Left renal cortex interstitium (tissue), 4 donors: ENCODE data around the gene CHMP4A. TPM values are rescaled to one million over a fixed set of nuclear protein-coding genes. Genes with fewer than 3 reads are reported as not detected.

ENCODE experiments used
- DNase-seq, 4 donors: peaks; one replicate each; pipeline ENCODE4 v3.0.0-alpha.2; 2013; ENCODE audit warnings: low read depth in 4 of 4, low spot score in 2 of 4, missing footprints in 1 of 4
- polyA plus RNA-seq, 4 donors: library from polyadenylated mRNA; unstranded; fragments of 120-200 nt; gene quantifications; one replicate each; pipeline ENCODE4 v1.2.1, GENCODE V29; 2013; ENCODE audit not compliant: insufficient read length in 4 of 4

The CHMP4A gene, protein sequence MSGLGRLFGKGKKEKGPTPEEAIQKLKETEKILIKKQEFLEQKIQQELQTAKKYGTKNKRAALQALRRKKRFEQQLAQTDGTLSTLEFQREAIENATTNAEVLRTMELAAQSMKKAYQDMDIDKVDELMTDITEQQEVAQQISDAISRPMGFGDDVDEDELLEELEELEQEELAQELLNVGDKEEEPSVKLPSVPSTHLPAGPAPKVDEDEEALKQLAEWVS
- 10 to 100 TPM; 43.3 to 76.6 (median 53.2) TPM for polyA plus RNA-seq

DNA sequence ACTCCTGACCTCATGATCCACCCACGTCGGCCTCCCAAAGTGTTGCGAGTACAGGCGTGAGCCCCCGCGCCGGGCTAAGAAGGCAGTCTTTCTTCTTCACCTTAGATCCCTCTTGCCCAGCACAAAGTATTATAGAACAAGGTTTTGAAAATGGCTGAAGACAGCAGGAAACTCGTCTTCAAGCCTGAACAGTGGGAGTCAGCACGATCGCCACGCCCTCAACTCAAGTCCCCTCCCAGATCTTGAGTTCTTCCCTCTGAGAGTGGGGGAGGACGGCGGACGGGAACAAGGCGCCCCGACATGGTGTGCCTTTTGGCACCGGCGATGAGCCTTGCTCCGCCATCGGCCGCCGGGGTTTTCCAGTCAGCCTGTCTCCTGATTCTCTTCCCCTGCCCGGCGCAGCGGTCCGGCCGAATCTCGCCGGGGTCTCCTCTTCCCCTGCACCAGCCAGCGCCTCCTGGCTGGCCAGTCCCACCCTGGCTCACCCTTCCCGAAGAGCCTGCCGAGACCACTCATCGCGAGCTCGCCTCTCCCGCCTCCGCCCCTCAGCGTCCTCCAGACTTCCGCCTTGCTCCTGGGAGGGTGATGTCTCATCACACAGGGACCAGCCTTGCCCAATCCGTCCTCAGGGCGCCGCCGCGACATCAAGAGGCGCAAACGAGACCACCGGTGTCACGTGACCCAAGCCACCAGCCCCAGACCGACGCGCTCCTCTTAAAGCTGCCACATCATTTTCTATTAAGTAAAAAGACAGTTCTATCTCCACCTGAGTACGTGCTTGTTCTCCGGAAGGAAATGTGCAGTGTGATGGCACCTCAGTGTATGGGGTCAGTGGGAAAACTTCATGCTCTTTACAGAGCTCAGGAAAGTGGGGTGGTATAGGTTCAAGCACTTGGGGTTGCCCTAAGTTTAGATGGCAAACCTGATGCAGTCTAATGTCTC, at the start of gene CHMP4A:
Gene CHMP4A, minus strand, starts transcription at position 565 of the 942 bp plus-strand sequence. Its CDS starts 49 bp downstream, at position 516.
- peak; percentile 86 to 95 (median 90) for DNase-seq

GRCh38 chr14:24261969-24262327, 48.7 kb upstream of the CHMP4A start:
- DNase-seq = no peak

DNA sequence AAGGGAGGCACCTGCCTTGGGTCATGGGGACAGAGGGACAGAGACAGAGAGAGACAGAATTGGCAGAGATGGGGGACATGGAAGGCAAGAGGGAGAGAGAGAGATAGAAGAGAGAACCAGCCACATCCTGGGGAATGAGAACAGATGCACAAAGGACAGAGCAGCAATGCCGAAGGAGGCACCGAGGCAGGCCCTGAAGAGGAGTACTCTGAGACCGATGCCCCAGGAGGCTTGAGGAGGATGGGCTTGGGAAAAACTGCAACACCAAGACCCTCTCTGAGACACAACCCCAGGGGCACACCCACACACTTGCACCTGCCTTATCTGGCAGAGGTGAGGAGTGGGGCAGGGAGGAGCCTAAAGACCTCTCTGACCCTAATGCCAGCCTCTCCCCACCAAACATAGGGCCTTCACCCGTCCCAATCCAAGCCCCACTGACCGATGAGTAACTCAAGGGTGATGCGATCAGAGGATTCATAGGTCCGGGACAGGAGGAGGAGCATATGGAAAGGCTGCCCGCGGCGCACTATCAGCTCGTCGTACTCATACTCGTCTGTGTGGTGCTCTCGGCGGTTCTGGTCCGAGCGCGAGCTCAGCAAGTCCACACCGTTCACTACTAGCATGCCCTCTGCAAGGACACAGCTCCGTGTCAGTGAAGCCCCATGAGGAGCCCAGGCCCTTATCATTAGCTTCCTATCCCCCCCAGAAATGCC, 48.1 kb upstream of the CHMP4A start:
- no peak for DNase-seq

DNA sequence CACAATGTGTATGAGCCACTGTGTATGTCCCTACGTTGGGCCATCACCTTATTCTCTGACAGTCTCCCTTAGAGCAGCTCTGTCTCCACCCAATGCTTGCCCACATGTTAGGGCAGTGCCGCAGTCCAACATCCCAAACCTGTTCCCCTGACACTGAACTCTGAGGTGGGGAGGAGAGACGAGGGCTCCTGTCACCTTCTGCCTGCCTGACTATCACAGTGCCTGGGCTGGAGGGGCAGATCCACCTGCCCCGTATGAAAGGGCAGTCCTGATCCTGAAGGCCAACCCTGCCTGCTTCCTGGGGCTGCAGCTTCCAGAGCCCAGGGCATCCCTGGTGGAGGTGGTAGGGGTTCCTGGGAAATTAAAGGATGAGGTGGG, 47.5 kb upstream of the CHMP4A start:
- DNase-seq = no peak

DNA sequence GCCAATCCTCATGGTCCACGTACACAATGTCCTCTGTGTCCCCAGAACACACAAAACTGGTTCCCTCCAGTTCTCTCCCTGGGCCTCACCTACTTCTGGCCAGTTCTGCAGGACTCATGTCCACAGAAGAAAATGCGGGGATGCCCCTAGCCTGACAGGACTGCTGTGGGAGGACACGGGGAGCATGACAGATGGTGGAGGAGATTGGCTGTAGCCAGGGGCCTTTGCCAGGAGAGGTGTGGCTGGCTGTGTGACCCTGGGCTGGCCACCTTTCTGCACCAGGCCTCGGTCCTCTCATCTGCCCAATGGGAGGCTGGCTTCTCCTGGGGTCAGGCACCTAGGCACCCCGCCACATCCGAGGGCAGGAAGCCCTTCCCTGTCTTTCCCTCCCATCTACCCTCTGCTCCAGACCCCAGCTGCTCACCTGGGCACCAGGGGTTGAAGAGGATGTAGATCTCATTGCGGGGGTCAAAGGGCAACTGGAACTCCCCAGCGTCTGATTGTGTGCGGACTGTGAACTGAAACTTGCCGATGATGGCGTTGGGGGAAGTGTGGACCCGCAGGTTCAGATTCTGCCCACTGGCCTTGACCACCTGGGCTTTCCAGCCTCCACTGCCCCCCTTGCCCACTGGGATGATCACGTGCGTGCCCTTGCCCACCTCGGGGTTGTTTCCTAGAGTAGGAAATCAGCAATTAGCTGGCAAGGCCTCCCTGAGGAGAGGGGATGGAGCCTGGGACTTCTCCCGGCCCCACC, 46.9 kb upstream of the CHMP4A start:
- no peak for DNase-seq

DNA sequence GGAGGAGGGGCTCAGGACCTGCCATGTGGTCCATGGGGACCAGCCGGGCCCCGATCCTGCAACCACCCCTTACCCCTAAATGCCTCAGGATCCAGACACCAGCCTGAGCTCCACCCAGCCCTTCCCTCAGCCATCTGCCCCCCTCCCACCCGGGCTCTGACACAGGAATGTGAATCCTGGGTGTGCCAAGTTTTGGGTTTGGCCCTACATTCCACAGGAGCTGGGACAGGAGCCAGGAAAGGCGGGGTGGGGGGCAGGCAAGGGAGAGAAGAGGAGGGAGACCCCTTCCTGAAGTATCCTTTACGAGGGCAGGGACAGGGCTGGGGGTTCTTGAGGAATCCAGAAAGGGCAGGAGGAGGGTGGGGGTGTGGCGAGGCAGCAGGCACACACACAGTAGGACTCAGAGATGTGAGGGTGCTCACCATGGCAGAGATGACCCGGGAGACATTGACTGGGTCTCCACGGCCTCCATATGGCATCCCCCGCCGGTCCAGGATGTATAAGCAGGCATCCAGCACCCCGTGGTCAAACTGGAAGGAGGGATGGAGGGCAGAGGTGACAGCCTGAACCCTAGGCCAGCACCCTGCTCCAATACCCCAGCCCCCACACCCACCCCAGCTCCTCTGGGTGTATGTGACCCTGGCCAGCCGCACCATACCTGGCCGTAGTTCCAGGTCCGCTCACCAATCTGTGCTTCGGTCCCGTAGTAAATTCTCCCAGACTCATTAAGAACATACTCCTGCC, 46.2 kb upstream of the CHMP4A start:
- no peak for DNase-seq

DNA sequence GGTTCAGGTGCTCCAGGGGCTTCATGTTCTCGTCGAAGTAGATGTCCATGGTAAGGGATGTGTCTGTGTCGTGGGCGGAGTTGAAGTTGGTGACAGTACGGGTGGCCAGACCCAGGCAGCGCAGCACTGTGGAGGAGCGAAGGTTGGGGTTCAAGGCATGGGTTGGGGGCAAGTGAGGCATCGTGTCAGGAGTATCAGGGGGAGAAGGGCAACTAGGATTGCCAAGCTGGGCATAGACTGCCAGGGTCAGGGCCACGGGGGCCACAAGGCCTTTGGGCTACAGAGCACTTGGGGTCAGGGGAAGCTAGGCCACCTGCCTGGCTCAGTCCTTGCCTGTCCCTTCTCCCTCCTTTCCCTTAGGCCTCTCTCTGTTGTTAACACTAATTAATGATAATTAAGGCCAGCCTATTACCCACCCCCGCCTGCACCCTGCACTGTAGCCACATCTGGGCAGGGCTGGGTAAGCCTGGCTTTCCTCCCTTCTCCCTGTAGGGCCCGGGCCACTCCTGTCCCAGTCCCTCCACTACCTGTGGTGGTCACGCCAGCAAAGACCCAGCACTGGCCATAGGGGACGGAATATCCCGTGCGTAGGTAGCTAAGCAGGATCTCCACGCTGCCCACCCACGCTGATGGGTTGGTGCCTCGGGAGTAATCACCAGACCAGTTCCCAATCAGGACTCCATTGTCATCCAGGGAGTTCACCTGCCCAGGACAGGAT, 45.4 kb upstream of the CHMP4A start:
- no peak for DNase-seq

DNA sequence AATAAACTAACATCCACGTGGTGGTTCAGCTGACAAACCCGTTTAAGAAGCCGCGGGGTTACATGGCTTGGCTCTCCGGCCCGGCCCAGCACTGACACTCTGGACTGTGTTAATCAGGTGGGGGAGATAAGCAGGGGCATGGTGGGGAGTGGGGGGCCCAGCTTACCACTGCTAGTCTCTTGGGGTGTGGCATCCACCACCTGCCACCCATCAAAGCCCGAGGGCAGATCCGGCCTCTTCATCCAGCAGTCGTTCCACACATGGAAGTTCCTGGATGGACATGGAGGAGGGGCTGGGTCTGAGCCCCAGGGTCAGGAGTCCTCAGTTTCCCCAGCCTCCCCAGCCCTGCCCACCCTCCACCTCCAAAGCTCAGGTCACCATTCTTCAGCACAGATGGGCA, 44.8 kb upstream of the CHMP4A start:
- DNase-seq = no peak

DNA sequence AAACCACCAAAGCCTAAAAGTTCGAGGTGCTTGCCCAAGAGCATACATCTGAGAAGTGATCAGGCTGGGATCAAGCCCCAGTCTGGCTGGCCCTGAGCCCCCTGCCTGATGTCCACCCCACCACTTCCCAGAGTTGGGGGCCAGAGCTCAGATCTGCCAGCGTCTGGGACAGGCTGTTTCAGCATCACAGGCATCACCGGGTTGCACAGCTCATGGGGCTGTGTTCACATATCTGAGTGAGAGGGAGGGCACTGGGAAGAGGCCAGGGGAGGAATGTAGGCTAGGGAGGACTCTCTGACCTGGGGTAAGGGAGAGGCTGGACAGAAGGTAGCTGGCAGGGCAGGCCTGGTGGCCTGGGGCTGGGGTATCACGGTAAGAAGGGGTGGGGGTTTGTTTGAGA, 43.7 kb upstream of the CHMP4A start:
- DNase-seq = no peak

- no peak for DNase-seq
Observed at GRCh38 chr14:24255931-24256711, 42.8 kb upstream of the CHMP4A start.

DNA sequence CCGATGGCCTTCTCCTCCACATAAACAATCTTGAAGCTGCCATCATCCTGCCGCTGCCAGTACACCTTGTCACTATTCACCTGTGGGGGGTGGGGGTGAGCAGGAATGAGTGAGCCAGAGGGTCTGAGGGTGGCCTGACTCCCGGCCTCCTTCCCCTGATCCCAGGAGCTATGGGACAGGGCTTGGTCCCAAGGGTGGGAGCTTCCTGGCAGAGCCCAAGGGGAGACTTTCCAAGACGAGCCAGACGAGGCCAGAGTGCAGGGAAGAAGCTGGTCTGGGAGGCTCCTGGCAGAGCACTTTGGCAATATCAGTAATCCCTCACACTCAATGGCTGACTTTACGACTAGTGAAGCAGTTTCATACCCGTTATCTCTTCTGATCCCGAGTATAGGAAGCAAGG, 42.1 kb upstream of the CHMP4A start:
- DNase-seq = no peak

GRCh38 chr14:24254630-24255392, 41.5 kb upstream of the CHMP4A start:
- DNase-seq = no peak

- no peak for DNase-seq
Observed at GRCh38 chr14:24253936-24254335, 40.6 kb upstream of the CHMP4A start.

DNA sequence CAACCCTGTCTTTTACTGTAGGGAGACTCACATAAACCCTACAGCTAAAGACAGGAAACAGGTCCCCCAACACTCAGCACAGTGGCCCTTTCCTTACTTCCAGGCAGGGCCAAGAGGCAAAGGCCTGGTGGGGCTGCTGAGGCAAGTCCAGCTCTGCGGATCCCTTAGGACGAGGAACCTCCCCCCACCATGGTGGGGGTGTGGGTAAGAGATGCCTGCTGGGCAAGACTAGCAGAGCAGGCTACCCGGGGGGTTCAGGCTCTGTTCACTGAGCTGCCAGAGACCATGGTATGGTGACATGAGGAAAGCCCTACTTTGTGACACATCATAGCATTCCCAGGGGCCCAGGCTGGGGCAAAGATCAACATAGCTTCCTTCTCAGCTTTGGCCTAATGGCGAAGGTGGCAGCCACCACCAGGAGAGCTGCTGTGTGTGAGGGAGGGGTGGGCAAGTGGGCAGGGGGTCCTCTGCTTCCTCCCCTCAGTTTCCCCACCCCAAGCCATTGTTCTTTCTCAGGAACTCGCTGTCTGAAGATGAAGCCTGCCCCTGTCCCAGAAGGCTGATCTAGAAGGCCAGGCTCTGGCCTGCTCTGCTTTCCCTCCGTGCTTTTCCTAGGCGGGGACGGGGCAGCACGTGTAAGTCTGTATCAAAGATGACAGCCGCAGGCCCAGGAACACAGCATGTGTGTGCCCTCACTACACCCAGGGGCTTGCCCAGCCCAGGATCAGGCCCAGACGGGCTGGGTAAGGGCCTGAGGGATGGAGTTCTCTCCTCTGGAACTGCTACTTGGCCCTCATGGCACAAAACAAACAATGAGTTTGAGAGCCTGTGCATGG, 39.2 kb upstream of the CHMP4A start:
- no peak for DNase-seq

GRCh38 chr14:24251880-24252288, 38.6 kb upstream of the CHMP4A start:
- no peak for DNase-seq

DNA sequence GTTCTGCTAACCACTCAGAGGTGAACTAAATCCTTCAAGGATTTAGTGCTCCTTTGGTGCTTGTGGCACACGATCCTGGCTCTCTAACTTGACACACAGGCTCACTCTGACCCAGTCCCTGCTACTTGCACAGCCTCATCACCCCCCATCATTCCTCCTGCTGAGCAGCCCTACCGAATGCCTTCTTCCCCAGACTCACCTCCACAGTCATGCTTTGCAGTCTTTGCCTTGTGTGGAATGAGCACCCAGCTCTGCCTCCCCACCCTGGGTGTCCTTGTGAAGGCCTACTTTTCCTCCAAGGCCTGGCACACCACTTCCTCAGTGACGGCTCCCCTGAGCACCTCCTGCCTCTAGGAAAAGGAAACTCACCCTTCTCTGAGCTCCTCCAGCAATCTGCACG, 37.1 kb upstream of the CHMP4A start:
- DNase-seq = no peak
